H1 (cell line): ENCODE data around the gene TSKS. TPM values are rescaled to one million over a fixed set of nuclear protein-coding genes. Genes with fewer than 3 reads are reported as not detected.

Experiments used
- CTCF ChIA-PET: fragments of 300-600 bp; sonication (Branson Sonifier 250); formaldehyde crosslinking; loops from one replicate; lab custom pipeline; 2021; ENCODE audit not compliant: partially characterized antibody; lab: Charles Lee
- POLR2A ChIA-PET: fragments of 300-600 bp; sonication (Branson Sonifier 250); formaldehyde crosslinking; loops from one replicate; lab custom pipeline; 2021; ENCODE audit warnings: inconsistent platforms; ENCODE audit not compliant: partially characterized antibody; lab: Charles Lee
- DNase-seq, 2 experiments: peaks; one replicate each; pipeline versions ENCODE4 v3.0.0 to v3.0.0-alpha.2; 2010 to 2022; ENCODE audit warnings: low spot score in 2 of 2, low read depth in 1 of 2, mixed read lengths in 1 of 2
- FAIRE-seq: peaks from 2 replicates; lab custom pipeline; 2011; peaks lifted over from hg19 to GRCh38; lab: Jason Lieb, UNC
- H2AFZ ChIP-seq: 2 replicates; pipeline ENCODE4 v1.8.1; 2012; ENCODE audit warnings: low read length, inconsistent platforms
- H2AK5ac ChIP-seq: 2 replicates; pipeline ENCODE4 v1.6.1; 2013; ENCODE audit warnings: low read depth, low read length
- H2BK120ac ChIP-seq: replicated peaks from 2 replicates; pipeline ENCODE3; 2013; ENCODE audit warnings: low read depth, low read length, inconsistent platforms
- H2BK12ac ChIP-seq: 2 replicates; pipeline ENCODE4 v1.6.1; 2013; ENCODE audit warnings: low read depth, low read length
- H2BK15ac ChIP-seq: 2 replicates; pipeline ENCODE4 v1.6.1; 2013; ENCODE audit warnings: low read length
- H2BK20ac ChIP-seq: 2 replicates; pipeline ENCODE4 v1.6.1; 2013; ENCODE audit warnings: low read length
- H2BK5ac ChIP-seq: 2 replicates; pipeline ENCODE4 v1.6.1; 2013; ENCODE audit warnings: low read depth, low read length
- H3K14ac ChIP-seq: 2 replicates; pipeline ENCODE4 v1.6.1; 2013; ENCODE audit warnings: inconsistent platforms; ENCODE audit not compliant: insufficient read length
- H3K18ac ChIP-seq: 2 replicates; pipeline ENCODE4 v1.6.1; 2013; ENCODE audit warnings: low read length; ENCODE audit errors: extremely low read depth
- H3K23ac ChIP-seq: 2 replicates; pipeline ENCODE4 v1.6.1; 2013; ENCODE audit warnings: inconsistent platforms; ENCODE audit not compliant: insufficient read length
- H3K23me2 ChIP-seq: 2 replicates; pipeline ENCODE4 v1.6.1; 2013; ENCODE audit warnings: low read depth, low read length
- H3K27ac ChIP-seq: 2 replicates; pipeline ENCODE4 v1.6.1; 2011; ENCODE audit warnings: low read depth, low read length, inconsistent platforms
- H3K27me3 ChIP-seq, 4 experiments: replicated peaks in 1 of 4; 1 replicate in 1 of 4; 2 replicates in 3 of 4; pipeline versions ENCODE4 v1.6.1 to v1.8.1; 2011 to 2013; ENCODE audit warnings: low read length in 3 of 4, mild to moderate bottlenecking in 3 of 4, inconsistent platforms in 2 of 4, mixed read lengths in 2 of 4, moderate library complexity in 1 of 4; ENCODE audit not compliant: control insufficient read depth in 3 of 4, insufficient read depth in 3 of 4; ENCODE audit errors: extremely low read depth in 1 of 4
- H3K36me3 ChIP-seq, 4 experiments: 2 replicates each; pipeline versions ENCODE4 v1.6.1 to v1.8.1; 2011 to 2013; ENCODE audit warnings: mild to moderate bottlenecking in 4 of 4, low read length in 3 of 4, moderate library complexity in 2 of 4, control low read depth in 1 of 4, inconsistent platforms in 1 of 4; ENCODE audit not compliant: insufficient read depth in 4 of 4, control insufficient read depth in 2 of 4
- H3K4ac ChIP-seq: replicated peaks from 2 replicates; pipeline ENCODE3; 2013; ENCODE audit warnings: low read length, low read depth, mixed read lengths, inconsistent platforms; ENCODE audit not compliant: insufficient read length
- H3K4me1 ChIP-seq, 4 experiments: replicated peaks in 1 of 4; 1 replicate in 1 of 4; 2 replicates in 3 of 4; pipeline versions ENCODE4 v1.6.1 to v1.8.1; 2011 to 2013; ENCODE audit warnings: low read length in 3 of 4, inconsistent platforms in 2 of 4, mixed read lengths in 1 of 4; ENCODE audit not compliant: insufficient read depth in 4 of 4, control insufficient read depth in 3 of 4
- H3K4me2 ChIP-seq, 2 experiments: 2 replicates each; pipeline versions ENCODE4 v1.6.1 to v1.8.1; 2011 to 2013; ENCODE audit warnings: low read depth in 2 of 2, low read length in 2 of 2, control low read depth in 1 of 2, inconsistent platforms in 1 of 2, mild to moderate bottlenecking in 1 of 2; ENCODE audit not compliant: insufficient read depth in 1 of 2
- H3K4me3 ChIP-seq, 4 experiments: fragments of 200-600, 300-600 bp in 1 of 4; sonication (generic), shearing (Covaris generic), sonication (Bioruptor Twin) in 1 of 4; 2 replicates each; pipeline versions ENCODE4 v1.5.1 to v1.8.1; 2011 to 2016; ENCODE audit warnings: low read length in 4 of 4, low read depth in 3 of 4, control low read depth in 2 of 4, inconsistent platforms in 2 of 4, mild to moderate bottlenecking in 2 of 4, mixed read lengths in 1 of 4, moderate library complexity in 1 of 4; ENCODE audit not compliant: insufficient read depth in 2 of 4; ENCODE audit errors: extremely low read depth in 1 of 4
- H3K56ac ChIP-seq: replicated peaks from 2 replicates; pipeline ENCODE3; 2013; ENCODE audit warnings: low read depth, mild to moderate bottlenecking, mixed read lengths, low read length, inconsistent platforms; ENCODE audit not compliant: insufficient read length
- H3K79me1 ChIP-seq: 2 replicates; pipeline ENCODE4 v1.6.1; 2013; ENCODE audit warnings: low read depth, low read length, control low read depth
- H3K79me2 ChIP-seq, 2 experiments: 2 replicates each; pipeline versions ENCODE4 v1.6.1 to v1.8.1; 2012 to 2013; ENCODE audit warnings: low read length in 2 of 2, mild to moderate bottlenecking in 2 of 2, inconsistent platforms in 1 of 2; ENCODE audit not compliant: insufficient read depth in 2 of 2, control insufficient read depth in 1 of 2
- H3K9ac ChIP-seq, 4 experiments: replicated peaks in 1 of 4; 1 replicate in 1 of 4; 2 replicates in 3 of 4; pipeline versions ENCODE4 v1.6.1 to v1.8.1; 2011 to 2013; ENCODE audit warnings: low read depth in 3 of 4, low read length in 3 of 4, control low read depth in 2 of 4, mild to moderate bottlenecking in 2 of 4, moderate library complexity in 2 of 4, inconsistent platforms in 1 of 4; ENCODE audit errors: extremely low read depth in 1 of 4
- H3K9me3 ChIP-seq, 2 experiments: 2 replicates each; pipeline versions ENCODE4 v1.6.1 to v1.8.1; 2012 to 2013; ENCODE audit warnings: mild to moderate bottlenecking in 2 of 2, moderate library complexity in 2 of 2, control low read depth in 1 of 2, inconsistent platforms in 1 of 2, low read depth in 1 of 2, low read length in 1 of 2, mixed read lengths in 1 of 2; ENCODE audit not compliant: insufficient read depth in 2 of 2
- H4K20me1 ChIP-seq, 2 experiments: replicated peaks in 1 of 2; 2 replicates each; pipeline versions ENCODE3 to v1.8.1; 2011 to 2013; ENCODE audit warnings: inconsistent platforms in 2 of 2, low read length in 2 of 2, mild to moderate bottlenecking in 1 of 2; ENCODE audit not compliant: insufficient read depth in 2 of 2, control insufficient read depth in 1 of 2
- H4K5ac ChIP-seq: 2 replicates; pipeline ENCODE4 v1.6.1; 2013; ENCODE audit warnings: low read length, low read depth, mixed read lengths, inconsistent platforms; ENCODE audit not compliant: insufficient read length
- H4K8ac ChIP-seq: 2 replicates; pipeline ENCODE4 v1.8.0; 2013; ENCODE audit warnings: mild to moderate bottlenecking, moderate library complexity, low read length, inconsistent platforms; ENCODE audit not compliant: insufficient read depth; ENCODE audit errors: extremely low read depth
- H4K91ac ChIP-seq: replicated peaks from 2 replicates; pipeline ENCODE3; 2013; ENCODE audit warnings: low read length, mixed read lengths, inconsistent platforms; ENCODE audit not compliant: insufficient read length
- BCL11A ChIP-seq, 2 experiments: IDR thresholded peaks; one replicate each; pipeline ENCODE4 v1.6.1; 2011; ENCODE audit warnings: low read depth in 2 of 2, low read length in 2 of 2, mild to moderate bottlenecking in 2 of 2
- CTCF ChIP-seq, 3 experiments: IDR thresholded peaks; 1 replicate in 2 of 3; 2 replicates in 1 of 3; pipeline versions ENCODE4 v1.5.1 to v1.6.1; 2011; ENCODE audit warnings: low read length in 3 of 3, mild to moderate bottlenecking in 3 of 3, inconsistent platforms in 2 of 3, low read depth in 1 of 3, moderate library complexity in 1 of 3; ENCODE audit not compliant: insufficient read depth in 1 of 3; ENCODE audit errors: control extremely low read depth in 1 of 3
- E2F6 ChIP-seq: IDR thresholded peaks from 2 replicates; pipeline ENCODE4 v1.6.1; 2012; ENCODE audit warnings: inconsistent platforms
- GABPA ChIP-seq: IDR thresholded peaks from 2 replicates; pipeline ENCODE4 v1.6.1; 2011; ENCODE audit warnings: mild to moderate bottlenecking, low read length, moderate library complexity, borderline replicate concordance; ENCODE audit not compliant: insufficient read depth
- RAD21 ChIP-seq, 2 experiments: IDR thresholded peaks in 1 of 2; conservative IDR thresholded peaks in 1 of 2; 2 replicates each; pipeline ENCODE4 v1.6.1; 2011; ENCODE audit warnings: low read depth in 2 of 2, low read length in 2 of 2, improper control_type of control experiment in 1 of 2, inconsistent platforms in 1 of 2, mild to moderate bottlenecking in 1 of 2, moderate library complexity in 1 of 2
- USF2 ChIP-seq: IDR thresholded peaks from 2 replicates; pipeline ENCODE4 v1.6.1; 2011; ENCODE audit warnings: low read length, improper control_type of control experiment
- WGBS, 2 experiments: shearing (Covaris generic) in 1 of 2; methylation state at CpG; one replicate each; pipeline versions ENCODE4 v1.1.6 to v1.1.7; 2013 to 2015; ENCODE audit warnings: low lambda C conversion rate in 2 of 2, mixed read lengths in 2 of 2, inconsistent platforms in 1 of 2, low coverage in 1 of 2, missing lambda C conversion rate in 1 of 2; ENCODE audit not compliant: insufficient replicate concordance in 2 of 2, insufficient coverage in 1 of 2, insufficient read length in 1 of 2; ENCODE audit errors: extremely low coverage in 1 of 2, missing lambda C conversion rate in 1 of 2; 5-methylcytosine and 5-hydroxymethylcytosine counted together
- polyA plus RNA-seq, 7 experiments: library from polyadenylated mRNA; depleted of rRNA in 3 of 7; stranded (reverse) in 5 of 7; unstranded in 2 of 7; fragments of >200 nt in 5 of 7; fragments of 200-250 nt in 2 of 7; gene quantifications; 1 replicate in 5 of 7; 2 replicates in 1 of 7; 4 replicates in 1 of 7; pipeline versions ENCODE4 v1.2.1 to v1.2.3, GENCODE V29; 2011 to 2013; ENCODE audit warnings: missing spikeins in 2 of 7, mixed read lengths in 2 of 7
- total RNA-seq: library from RNA; stranded (reverse); fragmentation: NEBNext Ultra II Directional; extraction: Animal tissue kit (Norgen Biotek cat#: 25700); gene quantifications from 2 replicates; pipeline ENCODE4 v1.2.1, GENCODE V29; 2021

Gene TSKS
- total and polyA plus RNA-seq, 2 of the 8 experiments (the other 6 are each of a cell fraction or from before 2014, with no cell fraction given) = 0.21 TPM; not detected in 1

GRCh38 chr19:49761625-49762311, 1.3 kb downstream of the TSKS start:
- 90% methylated on average over 16 of the region's 16 CpGs; no CpG with 5 or more reads in 1 of the 2 experiments for WGBS, 2 experiments
- Histone ChIP-seq H3K9me3 (no peaks in the 10 kb centered on the region), H2BK15ac (no peak overlapping the region; the same call in 1 of the 2 replicates), H4K8ac (peak overlapping the region; percentile 14; the same call in 1 of the 2 replicates), H3K36me3 (no peaks in the 10 kb centered on the region), H2BK120ac (no peak overlapping the region), H2BK20ac (0 out of 2 replicates have a peak overlapping the region, but pooled peaks have one; percentile 18), H3K27ac (no peak overlapping the region), H2BK5ac (no peak overlapping the region), H3K4me1 (peaks cover 0 to 6% (median 3%) of the 10 kb centered on the region in 4 experiments; a peak in 3 of 7 replicates), H4K5ac (no peak overlapping the region), H3K4me2 (no peak overlapping the region), H3K4me3 (no peak overlapping the region), H2AFZ (no peak overlapping the region), H3K23ac (no peak overlapping the region), H4K91ac (no peak overlapping the region), H2AK5ac (no peak overlapping the region; the same call in 1 of the 2 replicates), H3K23me2 (peaks cover 7% of the 10 kb centered on the region), H3K18ac (peak overlapping the region; percentile 78), H3K56ac (no peak overlapping the region), H4K20me1 (no peaks in the 10 kb centered on the region), H3K79me1 (no peaks in the 10 kb centered on the region), H3K27me3 (no peaks in the 10 kb centered on the region), H3K4ac (peak overlapping the region; percentile 69), H3K79me2 (no peaks in the 10 kb centered on the region), H3K14ac (no peak overlapping the region), H2BK12ac (no peak overlapping the region), H3K9ac (no peak overlapping the region)
- ChIA-PET CTCF (interaction anchor here (1.1 to 4.4 kb wide), 4 partner anchors 12 to 77 kb away, joined by 3 to 27 read pairs (median 6); no protein-coding TSS in a partner anchor), POLR2A (interaction anchor here (0.5 to 1.2 kb wide), 4 partner anchors 13 to 72 kb away, joined by 3 to 4 read pairs (median 4); partner anchors contain the start of gene ADM5)
- no peak for FAIRE-seq
- no peak for DNase-seq
- TF ChIP-seq RAD21 (IDR thresholded peaks at IDR 0.05 in 1 of 2, conservative IDR thresholded peaks at IDR 0.05 in 1 of 2; ENCODE audit: low read depth in 2 of 2, low read length in 2 of 2) (peak; percentile 32 to 48; a peak in 2 of 4 replicates), USF2 (no peak), E2F6 (no peak), CTCF (IDR thresholded peaks at IDR 0.05; ENCODE audit: control extremely low read depth in 1 of 3, insufficient read depth in 1 of 3, low read depth in 1 of 3, low read length in 3 of 3) (peak in 1 of 3 experiments; percentile 34; a peak in 2 of 4 replicates), GABPA (no peak), BCL11A (IDR thresholded peaks at IDR 0.05; ENCODE audit: low read depth in 2 of 2, low read length in 2 of 2) (no peak)
